Daoy (cell line): ENCODE data around the gene DDX56. TPM values are rescaled to one million over a fixed set of nuclear protein-coding genes. Genes with fewer than 3 reads are reported as not detected.
A peak's percentile ranks its signal among the peaks of the same experiment; 100 is the strongest.

Experiments used
- DNase-seq: peaks from one replicate; pipeline ENCODE4 v3.0.0-alpha.2; 2015; ENCODE audit warnings: low read depth
- total RNA-seq: library from RNA; depleted of rRNA; stranded (reverse); fragments of >200 nt; shearing (Covaris generic); gene quantifications from 2 replicates; pipeline ENCODE4 v1.2.3, GENCODE V29; 2014

The DDX56 gene
- total RNA-seq, 1 experiment from 2014 or later = 238 TPM

- no peak for DNase-seq
Measured at GRCh38 chr7:44595934-44596635, 22.4 kb upstream of the DDX56 start.

- no peak for DNase-seq
Measured at GRCh38 chr7:44590910-44591309, 17.2 kb upstream of the DDX56 start.

DNA sequence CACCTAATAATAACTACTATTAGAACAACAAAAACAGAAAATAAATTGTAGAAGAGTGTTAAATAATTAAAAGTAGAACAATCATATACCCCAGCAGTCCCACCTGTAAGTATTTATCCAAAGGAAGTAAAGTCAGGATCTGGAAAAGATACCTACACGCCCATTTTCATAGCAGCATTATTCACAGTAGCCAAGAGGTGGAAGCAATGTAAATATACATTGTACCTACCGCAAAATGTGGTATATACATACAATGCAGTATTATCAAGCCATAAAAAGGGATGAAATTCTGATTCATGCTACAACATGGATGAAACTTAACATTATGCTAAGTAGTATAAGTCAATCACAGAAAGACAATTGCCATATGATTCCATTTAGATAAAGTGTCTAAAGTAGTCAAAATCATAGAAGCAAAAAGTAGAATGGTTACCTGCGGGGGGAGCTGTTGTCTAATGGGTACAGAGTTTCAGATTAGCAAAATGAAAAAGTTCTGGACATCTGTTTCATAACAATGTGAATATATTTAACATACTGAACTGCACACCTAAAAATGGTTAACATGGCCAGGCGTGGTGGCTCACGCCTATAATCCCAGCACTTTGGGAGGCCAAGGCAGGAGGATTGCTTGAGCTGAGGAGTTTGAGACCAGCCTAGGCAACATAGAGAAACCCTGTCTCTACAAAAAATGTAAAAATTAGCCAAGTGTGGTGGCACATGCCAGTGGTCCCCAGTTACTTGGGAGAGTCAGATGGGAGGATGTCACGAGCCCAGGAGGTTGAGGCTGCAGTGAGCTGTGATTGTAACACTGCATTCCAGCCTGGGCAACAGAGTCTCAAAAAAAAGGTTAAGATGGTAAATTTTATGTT is 14.4 kb upstream of the DDX56 start:
- DNase-seq = peak; percentile 69

DNA sequence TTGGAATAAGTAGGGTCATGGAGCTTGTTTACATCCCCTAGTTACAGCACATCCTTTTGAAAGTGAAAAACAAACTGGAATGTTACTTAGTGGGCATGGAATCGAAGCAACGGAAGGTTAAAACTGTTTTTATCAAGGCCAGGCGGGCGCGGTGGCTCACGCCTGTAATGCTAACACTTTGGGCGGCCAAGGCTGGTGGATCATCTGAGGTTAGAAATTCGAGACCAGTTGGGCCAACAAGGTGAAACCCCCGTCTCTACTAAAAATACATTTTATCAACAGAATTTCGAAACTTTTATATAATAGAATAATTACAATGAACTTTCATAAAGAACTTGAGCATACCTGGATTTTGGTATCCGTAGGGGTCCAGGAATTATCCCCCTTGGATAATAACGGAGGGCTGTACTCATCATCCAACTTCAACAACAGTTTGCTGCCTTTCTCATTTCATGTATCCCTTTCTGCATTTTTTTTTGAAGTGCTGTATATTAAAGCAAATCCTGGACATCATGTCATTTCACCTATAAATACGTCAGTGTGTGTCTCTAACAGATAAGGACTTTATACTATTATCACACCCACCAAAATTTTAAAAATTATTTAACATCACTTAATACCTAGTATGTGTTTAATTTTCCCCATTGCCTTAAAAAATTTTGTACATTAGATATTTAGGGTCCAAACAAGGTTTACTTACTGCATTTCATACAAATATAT is 9.6 kb upstream of the DDX56 start:
- no peak for DNase-seq

DNA sequence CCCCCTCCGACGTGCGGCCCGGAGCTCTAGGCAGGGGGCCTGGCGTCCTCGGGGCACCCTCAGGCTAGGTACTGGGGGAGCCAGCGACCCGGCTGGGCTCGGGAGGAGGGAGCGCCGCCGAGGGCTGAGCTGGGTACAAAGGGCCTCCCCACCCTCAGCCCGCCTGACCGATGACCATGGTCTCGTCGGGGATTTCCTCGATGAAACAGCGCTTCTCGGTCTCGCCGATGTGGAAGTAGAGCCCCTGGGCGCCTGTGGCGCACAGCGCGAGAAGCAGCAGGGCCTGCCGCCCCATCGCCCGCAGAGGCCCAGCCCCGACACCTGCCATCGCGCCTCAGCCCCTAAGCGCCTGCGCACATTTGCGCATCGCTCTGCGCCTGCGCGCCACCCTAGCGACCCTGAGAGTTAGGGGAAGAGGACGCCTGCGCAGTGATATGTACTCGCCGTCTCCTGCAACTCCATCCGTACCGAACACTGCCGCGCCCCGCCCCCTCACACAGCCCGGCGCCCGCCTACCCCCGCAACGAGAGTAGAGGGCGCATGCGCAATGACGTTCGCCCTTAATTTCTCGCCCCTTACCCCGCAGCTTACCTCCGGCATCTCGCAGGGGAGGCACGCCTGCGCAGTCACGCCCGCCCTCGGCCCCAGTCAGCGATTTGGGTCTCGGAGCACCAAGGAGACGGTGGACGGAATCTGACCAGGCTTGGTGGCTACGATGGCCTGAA is 8.3 kb upstream of the DDX56 start, which contains the start of gene TMED4:
TMED4 (minus strand) TSS at position 353 of the 725 bp plus-strand sequence; CDS start at position 328, 25 bp downstream.
- peak; percentile 100 for DNase-seq

- DNase-seq = no peak
Measured at GRCh38 chr7:44580945-44581878, 7.5 kb upstream of the DDX56 start.

DNA sequence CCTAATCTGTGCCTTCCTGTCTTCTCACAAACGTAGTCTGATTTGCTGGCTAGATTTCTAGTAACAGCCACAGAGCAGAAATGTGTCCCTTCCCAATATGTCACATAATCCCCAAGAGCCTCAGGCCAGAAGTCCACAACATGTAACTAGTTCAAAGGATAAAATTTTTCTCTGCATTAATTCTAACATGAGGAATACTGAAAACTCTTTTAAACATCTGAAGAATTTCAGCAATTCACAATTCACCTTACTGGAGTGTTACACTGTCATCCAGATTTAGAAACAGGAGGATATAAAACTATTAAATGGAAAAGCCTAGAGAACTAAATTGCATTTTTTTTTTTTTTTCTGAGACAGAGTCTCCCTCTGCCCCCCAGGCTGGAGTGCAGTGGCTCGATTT is 2.5 kb upstream of the DDX56 start:
- no peak for DNase-seq

DNA sequence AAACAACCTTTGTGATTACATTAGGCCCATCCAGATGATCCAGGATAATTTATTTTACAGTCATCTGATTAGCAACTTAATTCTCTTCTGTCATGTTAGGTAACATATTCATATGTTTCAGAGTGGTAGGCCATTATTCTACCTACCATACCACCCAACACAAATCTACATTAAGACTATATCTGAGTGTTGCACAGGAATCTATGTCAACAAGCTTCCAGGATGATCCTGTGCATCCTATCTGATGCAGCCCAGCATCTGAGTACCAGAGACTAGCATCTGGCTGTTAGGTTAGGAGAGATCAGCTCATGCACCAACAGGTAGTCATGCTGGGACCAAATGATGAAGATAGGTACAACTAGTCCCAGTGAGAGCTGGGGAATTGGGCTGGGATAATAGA is 1.3 kb upstream of the DDX56 start:
- DNase-seq = no peak

DNA sequence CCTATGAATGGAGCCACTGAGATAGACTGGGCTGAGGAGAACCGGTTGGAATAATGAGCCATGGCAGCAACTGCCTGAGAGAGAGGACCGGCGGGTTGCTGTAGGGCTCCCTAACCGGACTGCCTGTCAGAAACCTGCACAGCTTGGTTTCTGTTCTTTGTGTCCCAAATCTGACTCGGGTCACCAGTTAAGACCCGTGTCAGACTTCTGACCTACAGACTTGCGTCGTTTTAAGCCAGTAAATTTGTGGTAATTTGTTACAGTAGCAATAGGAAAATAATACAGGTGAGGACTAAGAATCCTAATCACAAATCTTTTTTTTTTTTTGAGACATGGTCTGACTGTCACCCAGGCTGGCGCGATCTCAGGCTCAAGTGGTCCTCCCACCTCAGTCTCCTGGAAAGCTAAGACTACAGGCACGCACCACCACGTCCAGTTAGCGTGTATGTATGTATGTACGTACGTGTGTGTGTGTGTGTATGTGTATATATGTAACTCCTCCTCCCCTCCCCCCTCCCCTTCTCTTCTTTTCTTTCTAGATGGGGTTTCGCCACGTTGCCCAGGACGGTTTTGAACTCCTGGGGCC is 672 bp upstream of the DDX56 start:
- DNase-seq = no peak

GRCh38 chr7:44572771-44573170 is 937 bp downstream of the DDX56 start:
- no peak for DNase-seq

DNA sequence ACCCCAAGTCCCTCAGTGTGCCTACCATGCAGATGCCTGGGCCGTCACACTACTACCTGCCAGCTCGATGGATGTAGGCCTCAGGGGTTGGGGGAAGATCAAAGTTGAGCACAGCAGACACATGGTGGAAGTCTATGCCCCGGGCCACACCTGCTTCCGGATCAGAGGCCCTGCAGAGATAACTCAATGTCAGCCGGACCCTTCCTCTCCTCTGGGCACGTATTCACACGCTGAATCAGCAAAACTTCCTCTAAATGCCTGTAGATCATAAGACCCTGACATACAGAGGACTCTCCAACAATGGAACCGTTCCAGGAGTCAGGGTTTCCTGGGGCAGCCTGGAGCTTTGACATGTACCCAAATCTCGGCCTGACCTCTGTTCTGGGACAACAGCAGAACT is 3.7 kb downstream of the DDX56 start:
- no peak for DNase-seq

- DNase-seq = no peak
Measured at GRCh38 chr7:44568771-44569560, 4.7 kb downstream of the DDX56 start.

GRCh38 chr7:44567884-44568283 is 5.8 kb downstream of the DDX56 start:
- DNase-seq = no peak

DNA sequence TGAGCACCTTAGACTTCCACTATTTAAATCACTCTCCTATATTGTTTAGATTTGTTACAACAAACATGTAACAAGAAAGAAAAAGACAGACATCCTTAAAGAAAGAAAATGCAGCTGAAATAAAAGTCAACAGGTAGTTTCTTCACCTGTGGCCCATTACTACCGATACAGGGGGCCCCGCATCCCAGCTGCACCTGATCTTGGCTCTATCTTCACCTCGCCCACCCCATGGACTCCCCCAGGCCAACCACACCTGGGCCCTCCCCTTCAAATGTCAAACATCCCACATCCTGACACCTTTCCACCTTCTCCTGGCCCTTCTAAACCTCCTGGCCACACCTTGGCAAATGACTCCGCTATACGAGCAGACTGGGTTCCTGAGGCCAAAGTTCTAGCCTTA is 7.0 kb downstream of the DDX56 start:
- no peak for DNase-seq

DNA sequence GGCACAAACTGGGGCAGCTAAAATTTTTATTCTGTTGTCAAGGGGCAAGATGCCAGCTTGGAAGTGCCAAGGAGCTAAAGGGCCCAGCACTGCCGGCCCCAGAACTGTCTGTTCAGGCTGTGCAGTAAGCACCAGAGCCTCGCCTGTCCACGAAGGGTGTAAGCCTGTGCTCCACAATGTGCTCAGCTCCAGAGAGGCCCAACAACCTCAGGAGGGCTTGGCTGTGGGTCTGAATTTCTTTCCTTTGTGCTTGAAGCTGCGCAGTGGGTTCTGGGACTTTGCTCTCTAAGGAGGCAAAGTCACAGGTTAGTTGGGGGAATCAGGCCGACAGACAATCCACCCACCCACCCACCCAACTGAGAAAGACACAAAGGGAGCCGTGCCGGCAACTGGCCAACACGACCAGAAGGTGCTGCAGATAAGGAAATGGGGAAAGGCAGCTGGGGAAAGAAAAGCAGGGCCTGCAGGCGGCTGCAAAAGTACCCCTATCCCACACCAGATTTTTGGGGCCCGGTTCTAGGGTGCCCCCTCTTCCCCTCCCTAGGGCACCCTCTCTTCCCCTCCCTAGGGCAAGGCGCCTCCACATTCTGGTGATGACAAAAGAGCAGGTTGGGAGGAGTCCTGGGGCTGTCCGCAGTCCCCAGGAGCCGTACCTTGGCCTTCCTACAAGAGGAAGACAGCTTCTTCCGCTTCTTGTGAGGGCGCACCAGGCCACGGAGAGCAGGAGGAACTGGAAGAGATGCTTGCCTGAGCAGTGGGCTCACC is 7.7 kb downstream of the DDX56 start:
- no peak for DNase-seq

DNA sequence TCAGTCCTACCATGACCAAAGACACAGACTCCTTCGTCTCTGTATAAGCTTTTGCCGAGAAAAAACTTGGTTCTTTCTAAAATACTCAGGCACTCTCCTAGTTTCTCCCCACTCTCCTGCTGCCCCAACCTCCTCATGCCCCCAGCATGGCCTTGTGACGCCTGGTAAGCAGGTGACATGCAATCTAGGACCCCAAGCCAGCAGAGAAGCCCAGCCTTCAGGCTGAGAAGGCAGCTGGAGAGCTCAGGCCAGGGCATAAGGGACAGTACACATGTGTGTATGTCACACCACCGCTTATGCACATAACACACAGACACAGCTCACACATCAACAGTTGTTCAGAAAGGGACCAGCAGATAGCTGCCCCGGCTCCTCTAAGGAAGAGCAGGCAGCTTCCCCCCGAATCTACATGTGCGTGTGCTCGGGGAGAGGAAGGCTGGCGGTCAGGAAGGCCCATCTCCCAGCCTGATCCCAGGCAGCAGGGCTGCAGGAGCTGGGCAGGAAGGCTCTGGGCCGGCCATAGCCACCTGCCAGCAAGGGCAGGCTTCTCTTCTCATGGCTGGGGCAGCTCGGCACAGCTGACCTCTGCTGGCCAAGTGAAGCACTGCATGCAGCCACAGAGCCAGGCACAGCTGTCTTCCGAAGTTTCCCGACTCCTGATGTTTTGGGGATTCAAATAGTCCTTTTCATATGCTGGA is 8.5 kb downstream of the DDX56 start:
- DNase-seq = peak; percentile 83

DNA sequence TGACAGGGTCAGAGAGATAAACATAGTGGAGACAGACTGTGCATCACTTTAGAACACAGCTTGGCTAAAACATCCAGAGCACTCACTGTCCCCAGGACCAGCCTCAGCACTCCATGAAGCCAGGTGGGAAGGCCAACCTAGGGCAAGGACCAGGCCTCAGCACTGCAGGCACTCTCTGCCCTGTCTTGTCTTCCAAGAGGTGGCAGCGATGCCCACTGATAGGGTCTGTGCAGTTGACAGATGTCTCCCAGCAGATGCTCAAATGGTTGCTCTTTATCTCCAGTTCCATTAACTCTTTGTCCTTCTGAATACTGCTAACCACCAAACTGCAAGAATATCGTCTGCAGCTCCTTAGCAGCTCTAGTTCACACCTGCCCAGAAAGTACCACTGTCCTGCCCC is 9.1 kb downstream of the DDX56 start:
- no peak for DNase-seq

DNA sequence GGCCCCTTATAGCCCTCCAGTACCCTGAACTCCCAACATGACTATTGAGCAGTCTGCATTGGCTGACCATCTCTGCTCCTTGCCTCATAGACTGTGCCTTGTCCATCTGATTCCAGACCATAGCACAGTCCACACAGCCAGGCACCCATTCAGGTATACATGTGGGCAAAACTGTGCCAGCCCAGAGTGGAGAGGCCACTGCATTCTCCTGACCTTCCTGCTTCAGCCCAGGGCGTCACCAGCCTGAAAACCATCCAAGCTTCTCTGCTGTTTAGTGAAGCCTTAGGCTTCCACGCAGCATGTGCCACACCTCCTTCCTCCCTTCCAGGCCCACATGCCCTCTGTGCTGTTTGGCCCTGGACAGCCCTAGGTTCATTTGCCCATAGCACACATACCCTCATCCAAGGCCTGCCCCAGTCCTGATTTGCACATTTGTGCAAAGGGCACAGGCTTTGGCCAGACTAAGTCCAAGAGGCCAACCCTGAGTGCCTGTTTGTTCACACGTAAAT is 10.5 kb downstream of the DDX56 start:
- peak; percentile 16 for DNase-seq
